Measurements from ENCODE around the gene MYH11.

DNA sequence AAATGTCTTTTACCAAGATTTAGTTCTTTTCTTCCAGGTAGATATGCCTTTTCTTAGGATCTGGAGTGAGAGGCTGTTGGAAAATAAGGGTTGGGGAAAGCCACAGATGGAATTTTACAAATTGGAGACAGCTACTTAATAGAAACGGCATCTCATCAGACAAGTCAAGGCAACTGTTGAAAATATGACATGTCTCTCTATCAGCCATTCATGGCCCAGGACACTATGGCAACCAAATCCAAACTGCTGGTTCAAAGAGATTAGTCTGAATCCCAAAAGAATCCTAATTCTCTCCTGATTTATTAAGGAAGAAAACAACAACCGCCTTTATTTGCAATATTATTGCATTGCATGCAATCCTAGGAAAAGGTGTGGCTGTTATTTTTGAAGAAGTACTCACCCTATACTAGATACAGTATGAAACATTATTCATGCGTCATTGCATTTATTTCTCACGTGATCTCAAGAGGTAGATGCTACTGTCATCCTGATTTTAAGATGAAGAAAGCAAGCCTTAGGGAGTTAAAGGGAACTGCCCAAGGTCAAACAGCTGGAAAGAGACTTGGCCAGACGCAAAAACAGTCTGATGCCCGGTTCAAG lies 44.2 kb upstream of the MYH11 start:
- TF ChIP-seq, protein P1, sequence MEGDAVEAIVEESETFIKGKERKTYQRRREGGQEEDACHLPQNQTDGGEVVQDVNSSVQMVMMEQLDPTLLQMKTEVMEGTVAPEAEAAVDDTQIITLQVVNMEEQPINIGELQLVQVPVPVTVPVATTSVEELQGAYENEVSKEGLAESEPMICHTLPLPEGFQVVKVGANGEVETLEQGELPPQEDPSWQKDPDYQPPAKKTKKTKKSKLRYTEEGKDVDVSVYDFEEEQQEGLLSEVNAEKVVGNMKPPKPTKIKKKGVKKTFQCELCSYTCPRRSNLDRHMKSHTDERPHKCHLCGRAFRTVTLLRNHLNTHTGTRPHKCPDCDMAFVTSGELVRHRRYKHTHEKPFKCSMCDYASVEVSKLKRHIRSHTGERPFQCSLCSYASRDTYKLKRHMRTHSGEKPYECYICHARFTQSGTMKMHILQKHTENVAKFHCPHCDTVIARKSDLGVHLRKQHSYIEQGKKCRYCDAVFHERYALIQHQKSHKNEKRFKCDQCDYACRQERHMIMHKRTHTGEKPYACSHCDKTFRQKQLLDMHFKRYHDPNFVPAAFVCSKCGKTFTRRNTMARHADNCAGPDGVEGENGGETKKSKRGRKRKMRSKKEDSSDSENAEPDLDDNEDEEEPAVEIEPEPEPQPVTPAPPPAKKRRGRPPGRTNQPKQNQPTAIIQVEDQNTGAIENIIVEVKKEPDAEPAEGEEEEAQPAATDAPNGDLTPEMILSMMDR (IDR thresholded peaks at IDR 0.05): no peak
- no peak for TF ChIP-seq ZFX (IDR thresholded peaks at IDR 0.05; ENCODE audit: borderline replicate concordance)
